ENCODE measurements around the gene PNMA8A. TPM values are rescaled to one million over a fixed set of nuclear protein-coding genes. Genes with fewer than 3 reads are reported as not detected.

Gene PNMA8A
- polyA plus RNA-seq, 1 donor from 2014 or later, result 234 TPM

GRCh38 chr19:46480415-46480814, 9.1 kb upstream of the PNMA8A start:
- Histone ChIP-seq H3K27me3 (ENCODE audit: insufficient read depth, low read depth, low read length) (no peaks in the 10 kb centered on the region), H3K36me3 (ENCODE audit: insufficient read depth, low read length) (no peaks in the 10 kb centered on the region), H3K9ac (ENCODE audit: low read length) (peak overlapping the region; percentile 54), H3K9me3 (ENCODE audit: low read length) (no peaks in the 10 kb centered on the region), H3K9me2 (ENCODE audit: insufficient read depth, low read length) (no peaks in the 10 kb centered on the region), H3F3A (ENCODE audit: insufficient read depth, low read length, poor library complexity, severe bottlenecking) (peaks cover 4% of the 10 kb centered on the region), H3K79me2 (replicated peaks; ENCODE audit: insufficient read depth, low read length) (no peaks in the 10 kb centered on the region), H3K27ac (ENCODE audit: low read length) (peak overlapping the region; percentile 99), H3K4me2 (ENCODE audit: low read length) (peak overlapping the region; percentile 25), H3K4me3 (ENCODE audit: low read length) (no peak overlapping the region), H2AFZ (ENCODE audit: low read depth, low read length) (peak overlapping the region; percentile 63), H4K20me1 (ENCODE audit: insufficient read depth) (no peaks in the 10 kb centered on the region)
- TF ChIP-seq EP300 (conservative IDR thresholded peaks at IDR 0.05; ENCODE audit: poor library complexity, severe bottlenecking) (no peak), EZH2 (IDR thresholded peaks at IDR 0.05; ENCODE audit: borderline replicate concordance, insufficient read depth, low read length, poor library complexity, severe bottlenecking) (no peak), RAD21 (conservative IDR thresholded peaks at IDR 0.05) (no peak), REST (IDR thresholded peaks at IDR 0.05; ENCODE audit: borderline replicate concordance) (peak; percentile 68), POLR2AphosphoS5 (IDR thresholded peaks at IDR 0.05) (no peak), TAF1 (IDR thresholded peaks at IDR 0.05; ENCODE audit: low read depth) (no peak), SMC3 (conservative IDR thresholded peaks at IDR 0.05; ENCODE audit: poor library complexity) (no peak)

- Histone ChIP-seq H3K9me3 (ENCODE audit: low read length) (no peaks in the 10 kb centered on the region), H3K9ac (ENCODE audit: low read length) (peak overlapping the region; percentile 70), H3K36me3 (ENCODE audit: insufficient read depth, low read length) (no peaks in the 10 kb centered on the region), H3F3A (ENCODE audit: insufficient read depth, low read length, poor library complexity, severe bottlenecking) (peaks cover 4% of the 10 kb centered on the region), H3K27me3 (ENCODE audit: insufficient read depth, low read depth, low read length) (no peaks in the 10 kb centered on the region), H3K9me2 (ENCODE audit: insufficient read depth, low read length) (no peaks in the 10 kb centered on the region), H3K79me2 (replicated peaks; ENCODE audit: insufficient read depth, low read length) (no peaks in the 10 kb centered on the region), H2AFZ (ENCODE audit: low read depth, low read length) (no peak overlapping the region), H3K4me3 (ENCODE audit: low read length) (peak overlapping the region; percentile 50), H4K20me1 (ENCODE audit: insufficient read depth) (no peaks in the 10 kb centered on the region), H3K27ac (ENCODE audit: low read length) (peak overlapping the region; percentile 99), H3K4me2 (ENCODE audit: low read length) (peak overlapping the region; percentile 79)
- TF ChIP-seq CTCF (IDR thresholded peaks at IDR 0.05; ENCODE audit: poor library complexity, severe bottlenecking) (peak; percentile 15), SMC3 (conservative IDR thresholded peaks at IDR 0.05; ENCODE audit: poor library complexity) (peak; percentile 38), TAF1 (IDR thresholded peaks at IDR 0.05; ENCODE audit: low read depth) (no peak), MXI1 (conservative IDR thresholded peaks at IDR 0.05; ENCODE audit: poor library complexity, severe bottlenecking) (peak; percentile 84), POLR2AphosphoS5 (IDR thresholded peaks at IDR 0.05) (peak; percentile 59), EP300 (conservative IDR thresholded peaks at IDR 0.05; ENCODE audit: poor library complexity, severe bottlenecking) (peak; percentile 95), RAD21 (conservative IDR thresholded peaks at IDR 0.05) (peak; percentile 36), REST (IDR thresholded peaks at IDR 0.05; ENCODE audit: borderline replicate concordance) (peak; percentile 74), EZH2 (IDR thresholded peaks at IDR 0.05; ENCODE audit: borderline replicate concordance, insufficient read depth, low read length, poor library complexity, severe bottlenecking) (no peak)
These were observed 7.1 kb upstream of the PNMA8A start for GRCh38 chr19:46478356-46478986.

All from neural cell (in vitro differentiated cells).